ENCODE measurements around the gene PRDM5. TPM values are rescaled to one million over a fixed set of nuclear protein-coding genes. Genes with fewer than 3 reads are reported as not detected.

Gene PRDM5
- total RNA-seq, 1 donor from 2014 or later = 6.5 TPM

GRCh38 chr4:120921456-120922380 lies 808 bp downstream of the PRDM5 start:
- Mint-ChIP-seq H3K36me3 (ENCODE audit: low read depth, unreplicated experiment) (no peaks in the 10 kb centered on the region), H3K4me1 (ENCODE audit: low read depth, unreplicated experiment) (peaks cover 3% of the 10 kb centered on the region), H3K4me3 (ENCODE audit: unreplicated experiment) (peak overlapping the region; percentile 91), H3K27ac (ENCODE audit: unreplicated experiment) (peak overlapping the region; percentile 97), H3K27me3 (ENCODE audit: low read depth, unreplicated experiment) (no peaks in the 10 kb centered on the region), H3K9me3 (ENCODE audit: unreplicated experiment) (peaks cover 2% of the 10 kb centered on the region)
- DNase-seq (ENCODE audit: low read depth) = peak; percentile 66
- no peaks in the 10 kb centered on the region for H3K27me3 ChIP-seq (ENCODE audit: insufficient read depth, low read length)
- H3K4me3 ChIP-seq (ENCODE audit: insufficient read depth, low read depth, low read length) = peak overlapping the region; percentile 63
- no peaks in the 10 kb centered on the region for H3K9me3 ChIP-seq (ENCODE audit: insufficient read depth, low read depth, low read length)
- H3K27ac ChIP-seq (ENCODE audit: low read depth, low read length) = peak overlapping the region; percentile 76
- H3K4me2 ChIP-seq (ENCODE audit: low read length) = peak overlapping the region; percentile 82
- peaks cover 6% of the 10 kb centered on the region for H3K4me1 ChIP-seq (ENCODE audit: insufficient read depth, low read length)
- TF ChIP-seq, protein P1, sequence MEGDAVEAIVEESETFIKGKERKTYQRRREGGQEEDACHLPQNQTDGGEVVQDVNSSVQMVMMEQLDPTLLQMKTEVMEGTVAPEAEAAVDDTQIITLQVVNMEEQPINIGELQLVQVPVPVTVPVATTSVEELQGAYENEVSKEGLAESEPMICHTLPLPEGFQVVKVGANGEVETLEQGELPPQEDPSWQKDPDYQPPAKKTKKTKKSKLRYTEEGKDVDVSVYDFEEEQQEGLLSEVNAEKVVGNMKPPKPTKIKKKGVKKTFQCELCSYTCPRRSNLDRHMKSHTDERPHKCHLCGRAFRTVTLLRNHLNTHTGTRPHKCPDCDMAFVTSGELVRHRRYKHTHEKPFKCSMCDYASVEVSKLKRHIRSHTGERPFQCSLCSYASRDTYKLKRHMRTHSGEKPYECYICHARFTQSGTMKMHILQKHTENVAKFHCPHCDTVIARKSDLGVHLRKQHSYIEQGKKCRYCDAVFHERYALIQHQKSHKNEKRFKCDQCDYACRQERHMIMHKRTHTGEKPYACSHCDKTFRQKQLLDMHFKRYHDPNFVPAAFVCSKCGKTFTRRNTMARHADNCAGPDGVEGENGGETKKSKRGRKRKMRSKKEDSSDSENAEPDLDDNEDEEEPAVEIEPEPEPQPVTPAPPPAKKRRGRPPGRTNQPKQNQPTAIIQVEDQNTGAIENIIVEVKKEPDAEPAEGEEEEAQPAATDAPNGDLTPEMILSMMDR (IDR thresholded peaks at IDR 0.05; ENCODE audit: insufficient read depth, low read depth, low read length) = no peak
- no peak for TF ChIP-seq EZH2 (IDR thresholded peaks at IDR 0.05; ENCODE audit: insufficient read depth, low read length)
- H3K36me3 ChIP-seq (ENCODE audit: insufficient read depth, low read length) = no peaks in the 10 kb centered on the region
- peak overlapping the region; percentile 77 for H2AFZ ChIP-seq (ENCODE audit: low read depth, low read length)
- H3K79me2 ChIP-seq (ENCODE audit: insufficient read depth, low read length) = peaks cover 13% of the 10 kb centered on the region
- no peak for FAIRE-seq
- no peaks in the 10 kb centered on the region for H4K20me1 ChIP-seq (ENCODE audit: insufficient read depth, low read length)
- H3K9ac ChIP-seq (ENCODE audit: low read length) = peak overlapping the region; percentile 87

DNA sequence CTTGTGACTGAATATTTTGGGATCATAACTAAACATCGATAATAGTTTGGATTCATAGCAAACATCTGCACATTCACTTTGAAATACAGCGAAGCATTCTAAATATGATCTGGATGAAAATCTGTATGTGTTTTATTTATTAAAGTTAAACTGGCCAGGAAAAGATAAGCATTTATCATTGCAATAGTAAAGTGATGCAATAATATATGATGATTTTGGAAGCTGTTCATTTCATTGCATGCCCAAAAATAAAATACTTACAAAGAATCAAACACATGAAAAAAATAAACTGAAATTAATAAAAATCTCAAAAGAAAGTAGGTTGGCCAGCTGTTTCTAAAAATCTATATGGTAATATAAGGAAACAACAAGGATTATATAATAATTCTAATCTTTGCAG lies 1.9 kb downstream of the PRDM5 start:
- Histone ChIP-seq H3K4me1 (ENCODE audit: insufficient read depth, low read length) (peaks cover 6% of the 10 kb centered on the region), H3K27ac (ENCODE audit: low read depth, low read length) (no peak overlapping the region), H3K4me2 (ENCODE audit: low read length) (no peak overlapping the region), H4K20me1 (ENCODE audit: insufficient read depth, low read length) (no peaks in the 10 kb centered on the region), H3K36me3 (ENCODE audit: insufficient read depth, low read length) (no peaks in the 10 kb centered on the region), H3K79me2 (ENCODE audit: insufficient read depth, low read length) (peaks cover 14% of the 10 kb centered on the region), H3K9me3 (ENCODE audit: insufficient read depth, low read depth, low read length) (no peaks in the 10 kb centered on the region), H3K27me3 (ENCODE audit: insufficient read depth, low read length) (no peaks in the 10 kb centered on the region), H3K9ac (ENCODE audit: low read length) (no peak overlapping the region), H2AFZ (ENCODE audit: low read depth, low read length) (no peak overlapping the region), H3K4me3 (ENCODE audit: insufficient read depth, low read depth, low read length) (no peak overlapping the region)
- no peak for DNase-seq (ENCODE audit: low read depth)
- no peak for FAIRE-seq
- TF ChIP-seq EZH2 (IDR thresholded peaks at IDR 0.05; ENCODE audit: insufficient read depth, low read length) = no peak
- TF ChIP-seq, protein P1 (IDR thresholded peaks at IDR 0.05; ENCODE audit: insufficient read depth, low read depth, low read length) = no peak
- Mint-ChIP-seq H3K4me1 (ENCODE audit: low read depth, unreplicated experiment) (peaks cover 3% of the 10 kb centered on the region), H3K36me3 (ENCODE audit: low read depth, unreplicated experiment) (no peaks in the 10 kb centered on the region), H3K27ac (ENCODE audit: unreplicated experiment) (no peak overlapping the region), H3K9me3 (ENCODE audit: unreplicated experiment) (no peaks in the 10 kb centered on the region), H3K27me3 (ENCODE audit: low read depth, unreplicated experiment) (no peaks in the 10 kb centered on the region), H3K4me3 (ENCODE audit: unreplicated experiment) (no peak overlapping the region)

GRCh38 chr4:120919358-120919757 lies 3.2 kb downstream of the PRDM5 start:
- Histone ChIP-seq H3K4me1 (ENCODE audit: insufficient read depth, low read length) (peaks cover 6% of the 10 kb centered on the region), H3K9me3 (ENCODE audit: insufficient read depth, low read depth, low read length) (no peaks in the 10 kb centered on the region), H3K27ac (ENCODE audit: low read depth, low read length) (no peak overlapping the region), H3K27me3 (ENCODE audit: insufficient read depth, low read length) (no peaks in the 10 kb centered on the region), H4K20me1 (ENCODE audit: insufficient read depth, low read length) (no peaks in the 10 kb centered on the region), H3K4me2 (ENCODE audit: low read length) (no peak overlapping the region), H2AFZ (ENCODE audit: low read depth, low read length) (no peak overlapping the region), H3K36me3 (ENCODE audit: insufficient read depth, low read length) (no peaks in the 10 kb centered on the region), H3K4me3 (ENCODE audit: insufficient read depth, low read depth, low read length) (no peak overlapping the region), H3K79me2 (ENCODE audit: insufficient read depth, low read length) (peaks cover 14% of the 10 kb centered on the region), H3K9ac (ENCODE audit: low read length) (no peak overlapping the region)
- H3K36me3 Mint-ChIP-seq (ENCODE audit: low read depth, unreplicated experiment) = no peaks in the 10 kb centered on the region
- H3K27ac Mint-ChIP-seq (ENCODE audit: unreplicated experiment) = no peak overlapping the region
- no peak for FAIRE-seq
- no peak for TF ChIP-seq EZH2 (IDR thresholded peaks at IDR 0.05; ENCODE audit: insufficient read depth, low read length)
- TF ChIP-seq, protein P1 (IDR thresholded peaks at IDR 0.05; ENCODE audit: insufficient read depth, low read depth, low read length) = no peak
- no peaks in the 10 kb centered on the region for H3K9me3 Mint-ChIP-seq (ENCODE audit: unreplicated experiment)
- peaks cover 3% of the 10 kb centered on the region for H3K4me1 Mint-ChIP-seq (ENCODE audit: low read depth, unreplicated experiment)
- no peaks in the 10 kb centered on the region for H3K27me3 Mint-ChIP-seq (ENCODE audit: low read depth, unreplicated experiment)
- no peak overlapping the region for H3K4me3 Mint-ChIP-seq (ENCODE audit: unreplicated experiment)
- DNase-seq (ENCODE audit: low read depth) = no peak
